ENCODE measurements around the gene ZSWIM6. TPM values are rescaled to one million over a fixed set of nuclear protein-coding genes. Genes with fewer than 3 reads are reported as not detected.

Gene ZSWIM6
- total and polyA plus RNA-seq, 4 donors = 5.9 to 21.6 (median 13.3) TPM

DNA sequence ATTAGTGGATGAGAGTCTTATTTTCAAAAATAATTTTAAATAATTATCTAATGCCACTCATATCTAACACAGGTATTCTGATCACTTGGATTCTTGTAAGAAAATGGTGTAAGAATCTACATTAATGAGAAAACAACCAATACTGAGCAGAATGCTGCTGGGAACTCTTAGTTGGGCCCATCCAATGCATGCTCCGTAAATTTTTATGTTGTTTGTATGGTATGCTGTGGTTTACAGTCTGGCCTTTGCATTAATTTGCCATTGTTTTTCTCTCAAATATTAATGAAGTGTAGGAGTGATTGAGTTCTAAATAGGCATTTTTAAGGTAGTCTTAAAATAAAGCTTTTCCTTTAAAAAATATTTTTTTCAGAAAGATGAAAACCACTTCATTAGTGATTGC is 133.4 kb downstream of the ZSWIM6 start:
- DNase-seq (no peak), ATAC-seq (ENCODE audit: insufficient read depth, low FRiP score) (no peak)
- TF ChIP-seq, protein P1, sequence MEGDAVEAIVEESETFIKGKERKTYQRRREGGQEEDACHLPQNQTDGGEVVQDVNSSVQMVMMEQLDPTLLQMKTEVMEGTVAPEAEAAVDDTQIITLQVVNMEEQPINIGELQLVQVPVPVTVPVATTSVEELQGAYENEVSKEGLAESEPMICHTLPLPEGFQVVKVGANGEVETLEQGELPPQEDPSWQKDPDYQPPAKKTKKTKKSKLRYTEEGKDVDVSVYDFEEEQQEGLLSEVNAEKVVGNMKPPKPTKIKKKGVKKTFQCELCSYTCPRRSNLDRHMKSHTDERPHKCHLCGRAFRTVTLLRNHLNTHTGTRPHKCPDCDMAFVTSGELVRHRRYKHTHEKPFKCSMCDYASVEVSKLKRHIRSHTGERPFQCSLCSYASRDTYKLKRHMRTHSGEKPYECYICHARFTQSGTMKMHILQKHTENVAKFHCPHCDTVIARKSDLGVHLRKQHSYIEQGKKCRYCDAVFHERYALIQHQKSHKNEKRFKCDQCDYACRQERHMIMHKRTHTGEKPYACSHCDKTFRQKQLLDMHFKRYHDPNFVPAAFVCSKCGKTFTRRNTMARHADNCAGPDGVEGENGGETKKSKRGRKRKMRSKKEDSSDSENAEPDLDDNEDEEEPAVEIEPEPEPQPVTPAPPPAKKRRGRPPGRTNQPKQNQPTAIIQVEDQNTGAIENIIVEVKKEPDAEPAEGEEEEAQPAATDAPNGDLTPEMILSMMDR (IDR thresholded peaks at IDR 0.05; ENCODE audit: control extremely low read depth, extremely low read depth) = no peak
- Histone ChIP-seq H3K9ac (ENCODE audit: insufficient read depth in 1 of 2, low read length in 2 of 2) (no peak overlapping the region), H3K27ac (ENCODE audit: low read depth in 1 of 2, low read length in 1 of 2) (no peak overlapping the region), H3K9me3 (ENCODE audit: control insufficient read depth in 4 of 4, insufficient read depth in 3 of 4, low read length in 3 of 4) (no peaks in the 10 kb centered on the region), H3K27me3 (ENCODE audit: control insufficient read depth in 3 of 3, insufficient read depth in 3 of 3, low read length in 2 of 3) (no peaks in the 10 kb centered on the region), H3K4me3 (no peak overlapping the region), H3K36me3 (ENCODE audit: control insufficient read depth in 4 of 4, insufficient read depth in 4 of 4, low read length in 4 of 4) (no peaks in the 10 kb centered on the region), H3K4me1 (ENCODE audit: control insufficient read depth in 5 of 5, insufficient read depth in 5 of 5, low read length in 5 of 5) (peaks cover 0 to 14% (median 9%) of the 10 kb centered on the region in 5 donors)
- 95 to 96% methylated on average over 1 of the region's 1 CpG for WGBS, 2 donors

DNA sequence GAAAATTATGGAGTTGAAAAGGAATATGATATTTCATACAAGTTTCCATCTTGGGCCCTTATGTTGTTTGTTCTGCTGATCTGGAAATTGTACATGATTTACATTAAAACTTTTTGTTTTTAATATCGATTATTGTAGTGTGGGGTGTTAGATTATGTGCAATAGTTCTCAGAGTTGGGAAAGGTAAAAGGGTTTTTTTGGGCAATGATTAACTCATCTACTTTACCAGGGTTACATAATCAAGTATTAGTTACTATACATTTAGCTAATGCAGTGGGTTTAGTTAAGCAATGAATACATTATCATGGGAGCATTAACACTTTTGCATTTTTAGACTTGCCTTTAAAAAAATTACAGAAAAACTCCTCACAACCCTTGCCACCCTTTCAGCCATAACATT is 134.0 kb downstream of the ZSWIM6 start:
- Histone ChIP-seq H3K4me3 (no peak overlapping the region), H3K9ac (ENCODE audit: insufficient read depth in 1 of 2, low read length in 2 of 2) (no peak overlapping the region), H3K36me3 (ENCODE audit: control insufficient read depth in 4 of 4, insufficient read depth in 4 of 4, low read length in 4 of 4) (no peaks in the 10 kb centered on the region), H3K9me3 (ENCODE audit: control insufficient read depth in 4 of 4, insufficient read depth in 3 of 4, low read length in 3 of 4) (no peaks in the 10 kb centered on the region), H3K27me3 (ENCODE audit: control insufficient read depth in 3 of 3, insufficient read depth in 3 of 3, low read length in 2 of 3) (no peaks in the 10 kb centered on the region), H3K4me1 (ENCODE audit: control insufficient read depth in 5 of 5, insufficient read depth in 5 of 5, low read length in 5 of 5) (peaks cover 0 to 14% (median 9%) of the 10 kb centered on the region in 5 donors), H3K27ac (ENCODE audit: low read depth in 1 of 2, low read length in 1 of 2) (no peak overlapping the region)
- DNase-seq (no peak), ATAC-seq (ENCODE audit: insufficient read depth, low FRiP score) (no peak)
- 74 to 81% methylated on average over 1 of the region's 1 CpG for WGBS, 2 donors
- TF ChIP-seq, protein P1 (IDR thresholded peaks at IDR 0.05; ENCODE audit: control extremely low read depth, extremely low read depth) = no peak

DNA sequence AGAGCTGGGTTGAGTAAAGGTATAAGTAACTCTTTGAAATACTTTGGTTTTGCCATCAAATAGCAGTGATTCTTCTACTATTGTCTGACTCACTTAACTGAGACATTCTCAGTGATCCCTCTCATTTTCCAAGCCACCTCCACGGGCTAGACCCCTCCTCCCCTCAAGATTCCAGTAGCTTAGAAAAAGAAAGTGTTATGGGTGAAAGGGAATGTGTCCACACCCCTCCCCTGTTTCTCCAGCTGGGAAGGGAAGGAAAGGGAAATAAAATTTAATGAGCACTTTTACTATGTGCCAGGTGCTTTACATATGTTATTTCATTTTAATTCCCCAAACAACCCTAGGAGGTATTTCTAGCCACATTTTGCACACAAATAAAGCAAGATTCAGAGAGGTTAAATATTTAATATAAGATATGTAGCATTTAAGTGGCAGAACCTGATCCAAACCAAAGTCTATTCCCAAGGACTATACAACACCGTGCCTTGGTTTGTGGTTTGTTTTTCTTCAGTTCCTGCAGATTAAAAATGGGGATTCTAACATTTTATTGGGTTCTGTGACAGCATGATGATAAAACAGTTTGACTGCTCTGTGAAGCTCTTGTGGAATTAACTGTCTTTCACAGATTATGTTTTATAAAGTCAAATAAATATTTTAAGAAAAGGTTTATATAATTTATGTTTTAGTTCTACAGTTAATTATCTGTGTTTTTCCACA is 135.9 kb downstream of the ZSWIM6 start:
- H3K4me3 ChIP-seq = no peak overlapping the region
- peaks cover 0 to 2% (median 0%) of the 10 kb centered on the region in 4 donors for H3K36me3 ChIP-seq (ENCODE audit: control insufficient read depth in 4 of 4, insufficient read depth in 4 of 4, low read length in 4 of 4)
- no peak overlapping the region for H3K9ac ChIP-seq (ENCODE audit: insufficient read depth in 1 of 2, low read length in 2 of 2)
- H3K4me1 ChIP-seq (ENCODE audit: control insufficient read depth in 5 of 5, insufficient read depth in 5 of 5, low read length in 5 of 5) = peaks cover 0 to 14% (median 6%) of the 10 kb centered on the region in 5 donors
- no peaks in the 10 kb centered on the region for H3K27me3 ChIP-seq (ENCODE audit: control insufficient read depth in 3 of 3, insufficient read depth in 3 of 3, low read length in 2 of 3)
- WGBS, 2 donors = 23 to 50% methylated on average over 2 of the region's 2 CpGs
- H3K9me3 ChIP-seq (ENCODE audit: control insufficient read depth in 4 of 4, insufficient read depth in 3 of 4, low read length in 3 of 4) = no peaks in the 10 kb centered on the region
- DNase-seq (no peak), ATAC-seq (ENCODE audit: insufficient read depth, low FRiP score) (no peak)
- TF ChIP-seq, protein P1 (IDR thresholded peaks at IDR 0.05; ENCODE audit: control extremely low read depth, extremely low read depth) = no peak
- H3K27ac ChIP-seq (ENCODE audit: low read depth in 1 of 2, low read length in 1 of 2) = no peak overlapping the region

Measured in lung (tissue), 12 donors.